ENCODE data around the gene IL6.
"Not testable (repeated sequence)": the region's sequence is repeated elsewhere in the genome, so short reads cannot be mapped to it uniquely, and the experiment has no call there.

Gene IL6

DNA sequence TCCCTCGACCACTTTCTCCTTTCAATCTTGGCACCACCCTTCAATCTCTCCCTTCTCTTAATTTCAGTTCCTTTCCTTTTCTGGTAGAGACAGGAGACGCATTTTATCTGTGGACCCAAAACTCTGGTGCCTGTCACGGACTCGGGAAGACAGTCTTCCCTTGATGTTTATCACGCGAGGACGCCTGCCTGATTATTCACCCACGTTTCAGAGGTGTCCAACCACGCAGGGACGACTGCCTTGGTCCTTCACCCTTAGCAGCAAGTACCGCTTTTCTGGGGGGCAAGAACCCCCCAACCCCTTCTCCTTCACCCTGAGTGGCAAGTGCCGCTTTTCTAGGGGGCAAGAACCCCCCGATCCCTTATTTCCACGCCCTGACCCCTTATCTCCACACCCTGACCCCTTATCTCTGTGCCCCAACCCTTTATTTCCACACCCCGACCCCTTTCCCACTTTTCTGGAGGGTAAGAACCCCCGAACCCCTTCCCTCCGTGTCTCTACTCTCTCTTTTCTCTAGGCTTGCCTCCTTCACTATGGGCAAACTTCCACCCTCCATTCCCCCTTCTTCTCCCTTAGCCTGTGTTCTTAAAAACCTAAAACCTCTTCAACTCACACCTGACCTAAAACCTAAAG is 22.9 kb upstream of the IL6 start:
- not testable (repeated sequence) for DNase-seq (ENCODE audit: low read depth)

DNA sequence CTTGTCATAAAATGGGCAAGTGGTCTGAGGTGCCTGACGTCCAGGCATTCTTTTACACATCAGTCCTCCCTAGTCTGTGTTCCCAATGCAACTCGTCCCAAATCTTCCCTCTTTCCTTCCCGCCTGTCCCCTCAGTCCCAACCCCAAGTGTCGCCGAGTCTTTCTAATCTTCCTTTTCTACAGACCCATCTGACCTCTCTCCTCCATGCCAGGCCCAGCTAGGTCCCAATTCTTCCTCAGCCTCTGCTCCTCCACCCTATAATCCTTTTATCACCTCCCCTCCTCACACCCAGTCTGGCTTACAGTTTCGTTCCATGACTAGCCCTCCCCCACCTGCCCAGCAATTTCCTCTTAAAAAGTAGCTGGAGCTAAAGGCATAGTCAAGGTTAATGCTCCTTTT is 22.3 kb upstream of the IL6 start:
- DNase-seq (ENCODE audit: low read depth): not testable (repeated sequence)

DNA sequence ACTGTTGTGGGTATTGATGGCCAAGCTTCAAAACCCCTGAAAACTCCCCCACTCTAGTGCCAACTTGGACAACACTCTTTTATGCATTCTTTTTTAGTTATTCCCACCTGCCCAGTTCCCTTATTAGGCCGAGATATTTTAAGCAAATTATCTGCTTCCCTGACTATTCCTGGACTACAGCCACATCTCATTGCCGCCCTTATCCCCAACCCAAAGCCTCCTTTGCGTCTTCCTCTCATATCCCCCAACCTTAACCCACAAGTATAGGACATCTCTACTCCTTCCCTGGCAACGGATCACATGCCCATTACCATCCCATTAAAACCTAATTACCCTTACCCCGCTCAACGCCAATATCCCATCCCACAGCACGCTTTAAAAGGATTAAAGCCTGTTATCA is 21.1 kb upstream of the IL6 start:
- not testable (repeated sequence) for DNase-seq (ENCODE audit: low read depth)

DNA sequence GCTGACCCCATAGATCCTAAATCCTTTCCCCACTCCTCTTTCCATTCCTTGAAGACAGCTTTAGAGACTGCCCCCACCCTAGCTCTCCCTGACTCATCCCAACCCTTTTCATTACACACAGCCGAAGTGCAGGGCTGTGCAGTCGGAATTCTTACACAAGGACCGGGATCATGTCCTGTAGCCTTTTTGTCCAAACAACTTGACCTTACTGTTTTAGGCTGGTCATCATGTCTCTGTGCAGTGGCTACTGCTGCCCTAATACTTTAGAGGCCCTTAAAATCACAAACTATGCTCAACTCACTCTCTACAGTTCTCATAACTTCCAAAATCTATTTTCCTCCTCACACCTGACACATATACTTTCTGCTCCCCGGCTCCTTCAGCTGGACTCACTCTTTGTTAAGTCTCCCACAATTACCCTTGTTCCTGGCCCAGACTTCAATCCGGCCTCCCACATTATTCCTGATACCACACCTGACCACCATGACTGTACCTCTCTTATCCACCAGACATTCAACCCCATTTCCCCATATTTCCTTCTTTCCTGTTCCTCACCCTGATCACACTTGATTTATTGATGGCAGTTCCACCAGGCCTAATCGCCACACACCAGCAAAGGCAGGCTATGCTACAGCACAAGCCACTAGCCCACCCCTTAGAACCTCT is 19.8 kb upstream of the IL6 start:
- DNase-seq (ENCODE audit: low read depth): not testable (repeated sequence)

DNA sequence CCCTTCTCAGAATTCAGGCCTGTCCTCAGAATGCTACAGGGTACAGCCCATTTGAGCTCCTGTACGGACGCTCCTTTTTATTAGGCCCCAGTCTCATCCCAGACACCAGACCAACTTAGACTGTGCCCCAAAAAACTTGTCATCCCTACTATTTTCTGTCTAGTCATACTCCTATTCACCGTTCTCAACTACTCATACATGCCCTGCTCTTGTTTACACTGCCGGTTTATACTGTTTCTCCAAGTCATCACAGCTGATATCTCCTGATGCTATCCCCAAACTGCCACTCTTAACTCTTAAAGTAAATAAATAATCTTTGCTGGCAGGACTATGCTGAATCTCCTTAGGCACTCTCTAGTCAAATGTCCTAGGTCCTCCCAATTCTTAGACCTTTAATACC is 18.8 kb upstream of the IL6 start:
- not testable (repeated sequence) for DNase-seq (ENCODE audit: low read depth)

DNA sequence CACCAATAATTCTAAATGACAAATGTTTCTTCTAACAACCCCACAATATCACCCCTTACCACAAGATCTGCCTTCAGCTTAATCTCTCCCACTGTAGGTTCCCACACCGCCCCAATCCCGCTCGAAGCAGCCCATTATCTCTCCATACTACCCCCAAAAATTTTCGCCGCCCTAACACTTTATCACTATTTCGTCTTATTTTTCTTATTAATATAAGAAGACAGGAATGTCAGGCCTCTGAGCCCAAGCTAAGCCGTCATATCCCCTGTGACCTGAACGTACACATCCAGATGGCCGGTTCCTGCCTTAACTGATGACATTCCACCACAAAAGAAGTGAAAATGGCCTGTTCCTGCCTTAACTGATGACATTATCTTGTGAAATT is 18.3 kb upstream of the IL6 start:
- DNase-seq (ENCODE audit: low read depth): not testable (repeated sequence)

DNA sequence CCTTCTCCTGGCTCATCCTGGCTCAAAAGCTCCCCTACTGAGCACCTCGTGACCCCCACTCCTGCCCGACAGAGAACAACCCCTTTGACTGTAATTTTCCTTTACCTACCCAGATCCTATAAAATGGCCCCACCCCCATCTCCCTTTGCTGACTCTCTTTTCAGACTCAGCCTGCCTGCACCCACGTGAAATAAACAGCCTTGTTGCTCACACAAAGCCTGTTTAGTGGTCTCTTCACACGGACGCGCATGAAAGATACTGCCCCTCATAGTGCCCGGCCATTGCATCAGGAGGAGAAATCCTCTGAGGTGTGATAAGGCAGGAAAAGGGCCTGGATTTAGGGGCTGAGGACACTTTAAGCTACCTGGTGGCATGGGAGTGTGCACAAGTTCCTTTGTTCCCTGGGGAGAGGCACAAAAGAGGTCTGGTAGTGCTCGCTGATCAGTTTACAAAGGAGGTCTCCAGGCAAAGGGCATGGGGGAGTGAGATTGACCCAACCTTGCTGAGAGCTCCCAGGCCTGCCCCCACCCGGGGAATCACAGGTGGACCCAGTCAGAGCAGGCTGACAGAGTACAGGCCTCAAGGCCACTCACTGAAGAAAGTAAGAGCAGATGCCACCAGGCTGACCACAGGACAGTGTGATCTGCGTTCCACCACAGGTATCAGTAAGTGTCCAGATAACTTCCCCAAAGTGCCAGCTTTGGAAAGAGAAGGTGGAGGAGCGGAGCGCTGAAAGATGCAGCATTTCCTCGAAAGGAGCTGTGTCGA is 17.8 kb upstream of the IL6 start:
- not testable (repeated sequence) for DNase-seq (ENCODE audit: low read depth)

DNA sequence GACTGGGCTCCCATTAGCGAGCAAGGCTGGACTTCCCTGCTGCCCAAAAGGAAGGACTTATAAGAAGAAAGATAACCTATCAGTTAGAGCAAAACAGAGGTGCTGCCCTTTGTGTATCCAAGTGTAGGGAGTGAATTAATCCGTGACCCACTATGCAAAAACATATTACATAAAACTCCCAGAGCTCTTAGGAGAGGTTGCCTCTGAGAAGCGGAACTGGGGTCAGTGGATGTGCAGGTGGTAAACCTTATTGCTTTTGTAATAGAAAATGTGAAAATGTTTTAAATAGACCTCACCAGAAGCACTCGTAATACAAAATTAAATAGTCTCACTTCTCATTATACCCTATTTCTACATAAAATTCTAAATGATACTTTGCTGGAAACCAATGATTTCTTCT is 17.1 kb upstream of the IL6 start:
- DNase-seq (ENCODE audit: low read depth): no peak

DNA sequence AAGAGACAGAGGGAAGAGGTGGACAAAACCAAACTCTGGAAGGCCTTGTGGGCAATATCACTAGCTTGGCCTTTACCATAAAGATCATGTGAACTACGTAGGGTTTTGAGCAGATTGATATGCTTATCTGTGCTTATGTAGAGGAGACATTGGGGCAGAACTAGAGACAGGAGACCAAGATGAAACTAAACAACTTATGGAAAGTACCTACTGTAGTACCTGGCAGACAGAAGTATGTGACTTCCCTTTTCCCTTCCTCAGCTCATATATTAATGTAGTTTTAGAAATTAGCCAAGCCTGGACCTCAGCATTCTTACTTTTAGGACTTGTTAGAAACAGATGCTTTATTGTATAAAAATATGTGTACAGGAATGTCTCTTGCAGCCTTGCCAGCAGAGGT is 14.0 kb upstream of the IL6 start:
- no peak for DNase-seq (ENCODE audit: low read depth)

DNA sequence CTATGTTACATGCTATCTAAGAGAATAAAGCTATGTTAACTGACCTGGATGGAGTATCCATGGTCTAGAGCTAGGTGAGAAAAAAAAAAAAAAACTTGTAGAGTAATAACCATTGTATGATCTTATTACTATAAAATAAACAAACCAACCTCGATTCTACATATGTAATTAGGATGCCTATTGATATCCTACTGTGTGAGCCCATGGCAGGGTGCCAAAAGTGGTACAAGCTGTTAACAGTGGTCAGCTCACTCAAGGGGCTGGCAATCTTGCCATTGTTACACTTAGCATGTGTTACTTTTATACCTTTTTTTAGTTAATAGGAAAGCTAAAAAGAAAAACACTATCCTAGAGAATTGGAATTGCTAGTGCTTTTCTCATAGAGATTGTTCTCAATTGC is 13.5 kb upstream of the IL6 start:
- DNase-seq (ENCODE audit: low read depth): no peak

DNA sequence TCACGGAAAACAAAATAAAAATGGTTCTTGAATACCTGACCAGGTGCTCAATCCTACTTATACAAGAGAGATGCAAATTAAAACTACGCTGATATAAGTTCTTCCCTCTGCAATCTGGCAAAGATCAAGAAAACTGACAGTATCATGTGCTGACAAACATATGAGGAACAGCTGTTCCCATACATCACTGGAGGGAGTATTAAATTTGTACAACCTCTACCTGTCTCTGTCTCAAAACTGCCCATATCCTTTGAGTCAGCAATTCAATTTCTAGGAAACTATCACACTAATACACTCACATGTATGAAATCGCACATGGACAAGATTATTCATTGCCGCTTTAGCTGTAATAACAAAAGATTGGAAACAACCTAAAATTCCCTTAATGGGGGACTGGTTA is 11.0 kb upstream of the IL6 start:
- DNase-seq (ENCODE audit: low read depth): no peak

DNA sequence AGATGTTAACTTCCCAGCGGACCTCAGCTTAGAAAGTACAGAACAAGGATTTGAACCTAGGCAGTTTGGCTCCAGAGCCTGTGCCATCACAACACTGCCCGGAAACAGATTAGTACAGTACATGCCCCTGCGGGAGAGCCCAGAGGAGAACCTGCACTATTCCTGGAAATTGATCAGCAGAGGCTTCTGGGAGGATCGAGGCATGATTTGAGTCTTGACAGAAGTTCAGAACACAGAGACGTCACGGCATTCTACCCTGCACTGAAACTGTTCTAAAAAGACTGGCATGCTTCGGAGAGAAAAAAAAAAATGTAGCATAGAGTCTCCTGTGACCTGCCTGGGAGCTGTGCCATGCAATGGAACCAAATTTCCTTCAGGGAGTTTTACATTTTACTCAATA is 9.2 kb upstream of the IL6 start:
- no peak for DNase-seq (ENCODE audit: low read depth)

DNA sequence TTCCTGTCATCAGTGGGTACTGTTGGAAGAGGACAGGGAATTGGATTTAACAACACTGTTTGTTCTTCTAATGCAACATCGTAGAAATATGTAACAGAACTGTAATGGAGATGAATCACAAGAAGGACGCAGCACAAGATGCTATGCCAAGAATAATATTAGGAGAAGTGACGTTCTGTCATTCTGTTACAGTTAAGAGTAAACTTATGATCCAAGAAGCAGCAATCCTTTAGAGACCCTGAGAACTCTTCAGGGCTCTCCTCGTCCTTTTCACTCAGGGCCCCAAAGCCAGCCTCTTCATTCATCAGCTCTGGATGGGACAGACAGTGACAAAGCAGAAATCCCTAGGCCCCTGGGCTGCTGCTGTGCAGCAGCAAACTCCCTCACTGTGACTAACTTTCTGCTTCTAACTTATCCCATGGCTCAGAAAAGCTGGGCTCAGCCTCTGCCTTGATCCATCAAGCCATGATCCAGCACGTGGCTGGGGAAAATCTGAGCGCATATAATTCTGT is 8.7 kb upstream of the IL6 start:
- DNase-seq (ENCODE audit: low read depth): peak; percentile 96

DNA sequence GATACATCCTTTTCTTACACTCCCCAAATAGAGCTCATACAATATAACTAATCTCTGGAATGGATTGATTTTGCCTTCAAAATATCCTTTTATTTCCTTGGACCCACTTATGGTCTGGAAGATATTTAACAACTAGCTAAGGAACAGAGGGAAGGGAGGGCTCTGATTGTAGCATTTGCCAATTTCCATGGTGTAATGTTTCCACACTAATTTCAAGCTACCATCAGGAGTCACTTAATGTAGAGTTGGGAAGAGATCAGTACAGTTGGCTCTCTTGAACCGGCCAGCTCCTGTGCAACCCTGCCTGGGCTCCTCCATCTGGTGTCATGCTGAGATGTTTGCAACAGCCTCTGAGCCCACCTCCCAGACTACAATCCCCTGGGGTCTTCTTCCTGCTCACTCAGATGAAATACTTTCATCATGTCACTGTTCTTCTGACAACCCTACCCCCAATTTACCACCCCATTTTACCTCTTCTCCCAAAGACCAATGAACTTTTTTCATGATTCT is 8.0 kb upstream of the IL6 start:
- DNase-seq (ENCODE audit: low read depth): no peak

DNA sequence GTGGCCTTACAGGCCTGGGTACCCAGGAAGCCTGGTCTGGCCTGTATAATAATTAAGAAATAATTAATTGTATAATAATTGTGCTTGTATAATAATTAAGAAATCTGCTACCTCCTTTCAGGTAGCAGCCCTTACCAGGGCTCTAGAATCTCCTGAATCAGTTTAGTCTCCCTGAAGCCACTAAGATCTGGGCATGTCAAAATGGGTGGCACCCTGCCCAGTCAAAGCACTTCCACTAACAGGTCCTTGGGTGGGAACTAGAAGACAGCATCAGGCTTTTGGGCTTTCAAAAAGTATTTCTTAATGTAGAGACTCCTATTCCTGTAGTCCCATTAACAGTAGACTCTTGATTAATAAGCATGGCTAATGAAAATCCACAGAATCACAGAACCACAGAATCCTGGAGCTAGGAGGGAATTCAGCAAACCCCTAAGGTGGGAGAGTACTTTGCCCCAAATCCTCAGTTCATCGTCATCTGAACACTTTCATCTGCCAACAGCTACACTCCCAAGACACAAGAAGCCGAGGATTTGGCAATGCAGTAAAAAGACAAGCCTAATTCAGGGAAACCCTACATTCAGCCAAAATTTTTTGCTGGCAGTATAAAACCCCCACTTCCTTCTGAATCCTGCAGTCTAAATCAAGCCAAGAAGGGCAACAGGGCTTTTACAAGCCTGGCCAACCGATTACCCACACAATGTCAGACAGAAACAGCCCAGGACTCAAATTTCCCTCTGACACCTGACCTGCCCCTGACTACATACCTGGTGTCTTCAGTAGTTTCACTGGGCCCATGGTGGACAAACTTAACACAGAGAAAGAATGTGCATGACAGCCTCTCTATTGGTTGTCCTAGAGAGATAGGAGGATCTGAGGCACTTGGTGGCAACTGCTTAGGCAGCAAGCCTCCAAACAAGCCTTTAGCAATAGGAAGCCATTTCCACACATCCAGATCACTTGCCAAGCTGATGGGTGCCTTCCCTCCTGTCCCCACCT is 5.9 kb upstream of the IL6 start:
- no peak for DNase-seq (ENCODE audit: low read depth)

DNA sequence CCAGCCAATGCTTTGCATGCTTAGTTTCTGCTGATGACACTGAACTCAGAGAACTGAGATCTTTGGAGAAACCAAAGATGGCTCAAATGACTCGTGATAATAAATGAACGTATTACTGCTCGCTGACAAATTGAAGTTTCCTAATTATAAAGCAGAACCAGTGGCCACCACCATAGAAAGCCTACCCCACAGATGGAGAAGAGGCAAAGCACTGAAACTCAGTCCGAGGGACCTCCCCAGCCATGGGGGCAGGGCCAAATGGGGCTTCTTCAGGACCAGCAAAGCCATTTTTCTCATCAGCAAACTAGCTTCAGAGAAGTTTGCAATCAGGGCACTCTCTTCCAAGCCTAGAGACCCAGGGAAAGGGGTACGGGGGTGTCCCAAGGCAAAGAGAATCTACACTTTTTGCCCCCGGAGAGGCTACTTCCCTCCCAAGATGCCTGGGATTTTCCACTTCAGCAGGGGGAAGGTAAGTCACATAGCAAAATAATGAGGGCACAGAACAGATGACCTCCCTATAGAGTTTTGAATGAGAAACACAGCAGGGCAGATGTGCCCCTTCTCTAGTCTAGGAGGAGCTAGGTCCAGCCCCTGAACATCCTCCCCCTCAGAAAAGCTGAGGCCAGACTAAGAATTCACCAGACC is 4.3 kb upstream of the IL6 start:
- DNase-seq (ENCODE audit: low read depth): no peak

DNA sequence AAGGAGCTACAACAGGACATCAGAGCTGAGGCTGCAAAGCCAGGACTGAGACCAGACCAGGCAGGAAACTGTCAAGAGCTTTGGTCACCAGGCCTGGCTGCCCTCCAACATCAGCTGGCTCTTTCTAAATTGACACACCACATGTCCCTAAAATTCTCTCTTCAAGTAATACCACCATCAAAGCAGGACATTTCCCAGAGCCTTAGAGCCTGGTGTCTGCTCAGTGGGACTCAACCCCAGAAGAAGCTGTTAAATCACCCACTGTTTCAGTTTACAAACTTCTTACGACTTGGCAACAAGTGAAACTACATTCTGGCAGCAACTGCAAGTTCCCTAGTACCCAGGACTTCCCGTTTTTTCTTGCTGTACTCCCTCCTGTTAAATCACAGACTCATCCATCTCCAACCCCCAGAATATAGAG is 3.8 kb upstream of the IL6 start:
- DNase-seq (ENCODE audit: low read depth): peak; percentile 82

DNA sequence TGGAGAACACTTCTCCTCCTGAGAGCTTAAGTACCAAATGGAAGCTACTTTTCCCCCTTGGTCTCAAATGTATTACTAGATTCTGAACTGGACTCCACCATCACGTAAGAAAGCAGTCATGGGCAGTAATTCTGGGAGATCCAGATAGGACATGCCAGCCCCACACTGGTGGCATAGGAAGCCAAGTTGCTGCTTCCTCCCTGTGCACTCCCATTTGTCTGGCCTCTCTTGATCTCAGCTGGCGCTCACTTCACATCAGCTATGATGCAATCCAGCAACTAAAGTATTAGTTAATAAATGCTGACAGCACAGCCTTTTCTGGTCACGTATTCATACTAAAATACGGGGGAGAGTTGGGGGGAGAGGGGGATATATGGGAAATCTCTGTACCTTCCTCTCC is 3.4 kb upstream of the IL6 start:
- DNase-seq (ENCODE audit: low read depth): peak; percentile 37

DNA sequence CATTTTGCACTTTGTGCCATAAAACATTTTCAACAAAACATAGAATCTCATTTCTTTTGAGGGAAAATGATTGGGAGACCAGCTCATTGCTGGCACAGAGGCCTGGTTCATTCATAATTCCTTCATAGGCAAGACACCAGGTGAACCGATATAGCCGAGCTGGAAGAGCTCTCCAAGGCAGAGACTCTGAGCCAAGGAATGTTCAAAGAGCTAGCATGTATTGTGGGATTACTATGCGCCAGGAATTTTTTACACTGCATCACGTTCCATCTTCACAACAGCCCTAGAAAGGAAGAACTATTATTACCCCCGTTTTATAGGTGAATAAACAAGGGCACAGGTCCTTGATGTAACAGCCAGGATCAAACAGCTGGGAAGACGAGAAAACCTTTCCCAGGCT is 2.1 kb upstream of the IL6 start:
- no peak for DNase-seq (ENCODE audit: low read depth)

DNA sequence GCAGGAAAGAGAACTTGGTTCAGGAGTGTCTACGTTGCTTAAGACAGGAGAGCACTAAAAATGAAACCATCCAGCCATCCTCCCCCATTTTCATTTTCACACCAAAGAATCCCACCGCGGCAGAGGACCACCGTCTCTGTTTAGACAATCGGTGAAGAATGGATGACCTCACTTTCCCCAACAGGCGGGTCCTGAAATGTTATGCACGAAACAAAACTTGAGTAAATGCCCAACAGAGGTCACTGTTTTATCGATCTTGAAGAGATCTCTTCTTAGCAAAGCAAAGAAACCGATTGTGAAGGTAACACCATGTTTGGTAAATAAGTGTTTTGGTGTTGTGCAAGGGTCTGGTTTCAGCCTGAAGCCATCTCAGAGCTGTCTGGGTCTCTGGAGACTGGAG is 1.4 kb upstream of the IL6 start:
- peak; percentile 53 for DNase-seq (ENCODE audit: low read depth)

DNA sequence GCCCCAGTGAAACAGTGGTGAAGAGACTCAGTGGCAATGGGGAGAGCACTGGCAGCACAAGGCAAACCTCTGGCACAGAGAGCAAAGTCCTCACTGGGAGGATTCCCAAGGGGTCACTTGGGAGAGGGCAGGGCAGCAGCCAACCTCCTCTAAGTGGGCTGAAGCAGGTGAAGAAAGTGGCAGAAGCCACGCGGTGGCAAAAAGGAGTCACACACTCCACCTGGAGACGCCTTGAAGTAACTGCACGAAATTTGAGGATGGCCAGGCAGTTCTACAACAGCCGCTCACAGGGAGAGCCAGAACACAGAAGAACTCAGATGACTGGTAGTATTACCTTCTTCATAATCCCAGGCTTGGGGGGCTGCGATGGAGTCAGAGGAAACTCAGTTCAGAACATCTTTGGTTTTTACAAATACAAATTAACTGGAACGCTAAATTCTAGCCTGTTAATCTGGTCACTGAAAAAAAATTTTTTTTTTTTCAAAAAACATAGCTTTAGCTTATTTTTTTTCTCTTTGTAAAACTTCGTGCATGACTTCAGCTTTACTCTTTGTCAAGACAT is 574 bp upstream of the IL6 start:
- peak; percentile 89 for DNase-seq (ENCODE audit: low read depth)
